Epithelial cell of esophagus (primary cell): ENCODE results near the gene KCNQ2.

Source experiments
- DNase-seq: peaks from one replicate; pipeline ENCODE4 v3.0.0; 2010; ENCODE audit warnings: low read depth
- H3K4me3 ChIP-seq: 2 replicates; pipeline ENCODE4 v1.5.1; 2011; ENCODE audit warnings: mild to moderate bottlenecking, low read length, control low read depth
- CTCF ChIP-seq: IDR thresholded peaks from 2 replicates; pipeline ENCODE4 v1.5.1; 2011; ENCODE audit warnings: low read depth, mild to moderate bottlenecking, low read length, control low read depth, inconsistent platforms; ENCODE audit not compliant: insufficient read depth; ENCODE audit errors: missing control alignments

Gene KCNQ2

DNA sequence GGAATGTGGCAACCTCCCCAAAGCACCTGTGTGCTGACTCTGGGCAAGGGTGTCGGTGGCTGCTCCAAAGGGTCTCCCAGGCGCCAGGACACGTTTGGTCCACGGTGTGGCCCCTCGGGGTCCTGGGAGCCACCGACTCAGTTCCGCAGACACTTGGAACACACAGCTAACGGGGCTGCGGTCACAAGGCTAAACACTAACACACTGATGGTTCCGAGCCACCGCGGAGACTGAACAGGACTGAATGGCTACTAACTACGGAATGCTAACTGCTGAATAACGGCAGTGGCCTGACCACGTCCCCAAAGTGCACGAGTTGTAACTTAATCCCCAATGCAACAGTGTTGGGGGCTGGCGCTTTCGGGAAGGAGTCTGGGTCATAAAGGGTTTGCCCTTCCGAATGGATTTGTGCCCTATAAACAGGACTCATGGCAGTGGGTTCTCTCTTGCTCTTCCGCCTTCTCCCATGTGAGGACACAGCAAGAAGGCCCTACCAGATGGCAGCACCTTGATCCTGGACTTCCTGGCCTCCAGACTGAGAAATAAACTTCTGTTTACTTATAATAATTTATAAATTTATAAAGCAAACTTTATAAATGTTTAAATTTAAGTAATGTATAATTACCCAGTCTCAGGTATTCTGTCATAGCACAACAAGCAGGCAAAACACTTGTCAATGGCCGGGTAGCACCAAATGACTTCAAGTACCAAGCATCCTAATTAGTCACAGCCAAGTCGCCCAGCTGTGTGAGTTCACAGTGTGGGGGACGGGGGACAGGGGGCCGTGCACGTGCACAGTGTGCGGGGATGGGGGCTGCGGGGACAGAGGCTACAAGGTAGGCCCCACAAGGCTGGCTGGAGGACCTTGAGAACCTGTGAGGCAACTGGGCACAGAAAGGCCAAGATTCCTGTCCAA is 28.7 kb upstream of the KCNQ2 start:
- DNase-seq: no peak
- H3K4me3 ChIP-seq: no peak overlapping the region
- no peak for TF ChIP-seq CTCF

DNA sequence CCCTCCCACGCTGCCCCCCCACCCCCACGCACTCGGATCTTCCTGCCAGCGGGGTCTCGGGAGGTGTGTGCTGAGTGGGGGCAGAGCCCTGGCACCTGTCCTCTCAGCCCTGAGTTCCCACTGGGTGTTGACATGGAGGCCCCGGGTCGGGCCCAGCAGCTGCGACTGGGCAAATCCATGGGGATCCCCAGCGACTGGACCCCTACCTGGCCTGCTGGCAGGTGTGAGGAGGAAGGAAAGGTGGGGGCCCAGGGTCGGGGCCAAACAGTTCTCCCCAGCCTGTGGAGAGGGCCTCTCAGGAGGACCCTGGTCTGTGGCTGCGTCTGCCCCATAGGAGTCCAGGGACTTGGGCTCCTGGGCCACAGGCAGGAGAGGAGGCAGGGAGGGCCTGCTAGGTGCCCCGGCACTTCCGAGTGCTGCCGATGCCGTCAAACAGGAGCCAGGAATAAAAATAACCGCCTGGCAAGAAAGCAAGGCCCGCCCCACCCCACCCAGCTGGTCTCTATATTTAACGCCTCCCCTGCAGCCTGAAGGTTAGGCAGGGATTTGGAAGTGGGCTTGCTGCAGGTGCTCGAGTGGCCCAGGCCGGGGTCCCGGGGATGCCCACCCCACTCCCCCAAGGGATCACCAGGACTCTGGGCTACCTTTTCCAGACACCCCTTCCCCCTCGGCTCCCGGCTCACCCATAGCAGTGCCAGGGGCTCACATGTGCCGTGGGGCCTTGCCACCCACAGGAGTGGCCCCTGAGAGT is 27.9 kb upstream of the KCNQ2 start:
- no peak for TF ChIP-seq CTCF
- no peak for DNase-seq
- no peak overlapping the region for H3K4me3 ChIP-seq

GRCh38 chr20:63499338-63499969 is 27.0 kb upstream of the KCNQ2 start:
- DNase-seq: no peak
- no peak for TF ChIP-seq CTCF
- no peak overlapping the region for H3K4me3 ChIP-seq

- no peak within 1 kb of the TSS for H3K4me3 ChIP-seq
- TF ChIP-seq CTCF: no peak
These were observed 26.5 kb upstream of the KCNQ2 start, which contains the start of gene EEF1A2 for GRCh38 chr20:63498960-63499337. TSS of gene EEF1A2 (minus strand) at chr20:63499083. CDS start at chr20:63497763, 1,320 bp downstream.

GRCh38 chr20:63497946-63498935 is 25.8 kb upstream of the KCNQ2 start:
- peak; percentile 50 for DNase-seq
- no peak overlapping the region for H3K4me3 ChIP-seq
- TF ChIP-seq CTCF: no peak

More at GRCh38 chr20:63498960-63499337, 26.5 kb upstream of the KCNQ2 start, which contains the start of gene EEF1A2:
- DNase-seq: no peak

- no peak for TF ChIP-seq CTCF
- H3K4me3 ChIP-seq: no peak overlapping the region
- DNase-seq: no peak
These were observed 24.9 kb upstream of the KCNQ2 start for GRCh38 chr20:63497138-63497945.
